Smooth muscle cell (in vitro differentiated cells): ENCODE data around the gene CALCOCO1. TPM values are rescaled to one million over a fixed set of nuclear protein-coding genes. Genes with fewer than 3 reads are reported as not detected.

Source experiments
- DNase-seq: peaks from one replicate; lab custom pipeline; 2025; ENCODE audit not compliant: unreplicated experiment; lab: John Stamatoyannopoulos, UW
- H2AFZ ChIP-seq: fragments of 200-600 bp; sonication (generic); 2 replicates; pipeline ENCODE4 v1.6.0; 2016; ENCODE audit warnings: antibody characterized with exemption, low read depth, mild to moderate bottlenecking
- H3F3A ChIP-seq: fragments of 200-600 bp; sonication (generic); 2 replicates; pipeline ENCODE4 v1.6.0; 2017; ENCODE audit warnings: antibody characterized with exemption, low read depth
- H3K27ac ChIP-seq: fragments of 200-600 bp; sonication (generic); 2 replicates; pipeline ENCODE4 v1.5.1; 2016; ENCODE audit warnings: low read depth, mild to moderate bottlenecking
- H3K27me3 ChIP-seq: fragments of 200-600 bp; sonication (generic); 2 replicates; pipeline ENCODE4 v1.6.1; 2016; ENCODE audit warnings: low read depth, mild to moderate bottlenecking
- H3K36me3 ChIP-seq: fragments of 200-600 bp; sonication (generic); 2 replicates; pipeline ENCODE4 v1.5.1; 2016; ENCODE audit warnings: low read depth
- H3K4me1 ChIP-seq: fragments of 200-600 bp; sonication (generic); 2 replicates; pipeline ENCODE4 v1.5.1; 2016; ENCODE audit warnings: low read depth
- H3K4me2 ChIP-seq: fragments of 200-600 bp; sonication (generic); 2 replicates; pipeline ENCODE4 v1.6.0; 2016; ENCODE audit warnings: mild to moderate bottlenecking
- H3K4me3 ChIP-seq: fragments of 200-600 bp; sonication (generic); 2 replicates; pipeline ENCODE4 v1.5.1; 2016; ENCODE audit warnings: mild to moderate bottlenecking
- H3K79me2 ChIP-seq: fragments of 200-600 bp; sonication (generic); 2 replicates; pipeline ENCODE4 v1.6.0; 2016; ENCODE audit warnings: low read depth, mild to moderate bottlenecking
- H3K9ac ChIP-seq: fragments of 200-600 bp; sonication (generic); 2 replicates; pipeline ENCODE4 v1.6.0; 2016; ENCODE audit warnings: low read depth
- H3K9me3 ChIP-seq: fragments of 200-600 bp; sonication (generic); replicated peaks from 2 replicates; pipeline ENCODE4 v1.5.1; 2016; ENCODE audit warnings: low read depth
- H4K20me1 ChIP-seq: fragments of 200-600 bp; sonication (generic); 2 replicates; pipeline ENCODE4 v1.6.0; 2016; ENCODE audit warnings: low read depth
- WGBS: methylation state at CpG from one replicate; pipeline ENCODE4 v1.1.7; 2016; ENCODE audit warnings: low lambda C conversion rate; 5-methylcytosine and 5-hydroxymethylcytosine counted together
- polyA plus RNA-seq: library from polyadenylated mRNA; unstranded; fragments of >200 nt; fragmentation: Nextera tagmentation; extraction: Ambion mirVana; gene quantifications from 2 replicates; pipeline ENCODE4 v1.2.1, GENCODE V29; 2016
- total RNA-seq: library from RNA; depleted of rRNA; stranded (reverse); fragments of >200 nt; gene quantifications from 2 replicates; pipeline ENCODE4 v1.2.3, GENCODE V29; 2014
- TF ChIP-seq, protein P1 (sequence below): fragments of 200-600 bp; sonication (generic); IDR thresholded peaks from 2 replicates; pipeline ENCODE4 v1.5.1; 2017; ENCODE audit warnings: borderline replicate concordance, mild to moderate bottlenecking, antibody characterized with exemption; ENCODE audit not compliant: insufficient read depth, poor library complexity, severe bottlenecking

The CALCOCO1 gene
- total and polyA plus RNA-seq, 2 experiments from 2014 or later, result 46.5 to 52.0 TPM

- no peak for DNase-seq
- Histone ChIP-seq H3K4me2 (peak overlapping the region; percentile 84), H3K27me3 (peaks cover 97% of the 10 kb centered on the region), H4K20me1 (no peaks in the 10 kb centered on the region), H3K4me3 (peak overlapping the region; percentile 42), H3K36me3 (no peaks in the 10 kb centered on the region), H2AFZ (peak overlapping the region; percentile 32), H3K79me2 (no peaks in the 10 kb centered on the region), H3K9me3 (no peaks in the 10 kb centered on the region), H3K4me1 (peaks cover 19% of the 10 kb centered on the region), H3F3A (no peaks in the 10 kb centered on the region), H3K9ac (no peak overlapping the region), H3K27ac (no peak overlapping the region)
- 8% methylated on average over 11 of the region's 11 CpGs for WGBS
- TF ChIP-seq, protein P1, sequence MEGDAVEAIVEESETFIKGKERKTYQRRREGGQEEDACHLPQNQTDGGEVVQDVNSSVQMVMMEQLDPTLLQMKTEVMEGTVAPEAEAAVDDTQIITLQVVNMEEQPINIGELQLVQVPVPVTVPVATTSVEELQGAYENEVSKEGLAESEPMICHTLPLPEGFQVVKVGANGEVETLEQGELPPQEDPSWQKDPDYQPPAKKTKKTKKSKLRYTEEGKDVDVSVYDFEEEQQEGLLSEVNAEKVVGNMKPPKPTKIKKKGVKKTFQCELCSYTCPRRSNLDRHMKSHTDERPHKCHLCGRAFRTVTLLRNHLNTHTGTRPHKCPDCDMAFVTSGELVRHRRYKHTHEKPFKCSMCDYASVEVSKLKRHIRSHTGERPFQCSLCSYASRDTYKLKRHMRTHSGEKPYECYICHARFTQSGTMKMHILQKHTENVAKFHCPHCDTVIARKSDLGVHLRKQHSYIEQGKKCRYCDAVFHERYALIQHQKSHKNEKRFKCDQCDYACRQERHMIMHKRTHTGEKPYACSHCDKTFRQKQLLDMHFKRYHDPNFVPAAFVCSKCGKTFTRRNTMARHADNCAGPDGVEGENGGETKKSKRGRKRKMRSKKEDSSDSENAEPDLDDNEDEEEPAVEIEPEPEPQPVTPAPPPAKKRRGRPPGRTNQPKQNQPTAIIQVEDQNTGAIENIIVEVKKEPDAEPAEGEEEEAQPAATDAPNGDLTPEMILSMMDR, result no peak
Observed at GRCh38 chr12:53696285-53696654, 31.0 kb downstream of the CALCOCO1 start.

DNA sequence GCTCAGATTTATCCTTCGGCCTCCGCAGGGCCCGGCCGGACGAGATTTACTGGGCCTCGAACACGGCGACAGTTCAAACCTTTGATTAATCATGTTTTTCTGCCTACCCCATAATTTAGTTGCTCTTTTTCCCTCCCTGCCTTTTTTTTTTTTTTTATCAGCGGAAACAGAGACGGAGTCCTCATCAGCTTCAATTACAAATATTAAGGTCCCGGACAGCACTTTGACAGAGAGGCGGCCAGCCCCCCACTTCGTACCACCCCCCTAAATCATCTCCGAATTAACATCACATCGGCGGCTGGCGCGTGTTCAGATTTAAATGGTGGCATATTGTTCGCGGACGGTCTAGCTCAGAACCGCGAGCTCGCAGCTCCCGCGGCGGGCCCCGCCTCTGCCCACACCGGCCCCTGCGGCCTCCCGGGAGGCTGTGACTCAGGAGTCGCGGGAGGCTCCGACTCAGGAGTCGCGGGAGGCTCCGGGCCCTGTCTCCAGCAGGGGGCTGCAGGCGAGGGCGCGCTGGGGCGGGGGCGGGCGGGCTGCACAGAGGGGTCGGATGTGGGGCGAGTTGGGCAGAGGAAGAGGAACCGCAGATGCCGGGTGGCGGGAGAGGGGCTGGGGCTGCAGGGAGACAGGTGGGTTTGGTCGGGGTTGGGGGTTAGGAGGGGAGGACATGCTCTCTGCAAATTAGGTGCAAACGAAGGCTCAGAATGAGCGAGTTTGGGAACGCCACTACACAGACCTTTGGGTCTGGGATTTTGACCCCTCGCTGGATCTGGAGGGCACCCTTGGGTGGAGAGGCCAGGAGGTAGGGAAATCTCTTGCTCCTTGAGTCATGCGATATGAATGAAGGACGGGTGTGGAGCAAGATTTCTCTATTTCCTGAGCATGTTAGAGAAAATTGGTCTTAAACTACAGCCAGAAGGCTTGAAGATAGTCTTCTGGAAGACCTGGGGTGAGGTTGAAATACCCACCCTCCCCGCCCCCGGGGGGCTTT lies 31.8 kb downstream of the CALCOCO1 start:
- Histone ChIP-seq H3K4me2 (peak overlapping the region; percentile 84), H4K20me1 (no peaks in the 10 kb centered on the region), H3K27ac (no peak overlapping the region), H3K79me2 (no peaks in the 10 kb centered on the region), H3K4me3 (peak overlapping the region; percentile 42), H3K9ac (no peak overlapping the region), H3K9me3 (no peaks in the 10 kb centered on the region), H3F3A (no peaks in the 10 kb centered on the region), H3K4me1 (peaks cover 19% of the 10 kb centered on the region), H2AFZ (peak overlapping the region; percentile 58), H3K36me3 (no peaks in the 10 kb centered on the region), H3K27me3 (peaks cover 89% of the 10 kb centered on the region)
- DNase-seq, result peak; percentile 21
- TF ChIP-seq, protein P1, result peak; percentile 49
- 11% methylated on average over 47 of the region's 57 CpGs for WGBS

DNA sequence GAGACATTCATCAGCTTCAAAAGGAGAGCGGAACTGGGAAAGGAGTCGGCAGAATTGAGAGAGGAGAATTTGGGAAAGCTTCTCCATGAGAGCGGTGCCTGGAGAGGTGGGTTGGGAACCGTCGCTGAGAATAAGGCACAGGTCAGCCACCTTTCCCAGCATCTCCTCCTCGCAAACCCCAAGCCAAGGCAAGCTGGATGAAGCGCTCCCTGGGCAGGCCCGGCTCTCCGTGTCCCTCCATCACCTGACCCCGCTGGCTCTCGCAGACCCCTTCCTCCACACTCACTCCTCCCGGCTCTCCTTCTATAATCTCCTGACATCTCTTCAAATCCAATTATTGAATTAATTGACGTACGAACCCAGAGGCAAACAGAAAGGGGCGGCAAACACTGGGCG lies 32.5 kb downstream of the CALCOCO1 start:
- Histone ChIP-seq H3K9me3 (no peaks in the 10 kb centered on the region), H3K27me3 (peaks cover 82% of the 10 kb centered on the region), H3K4me2 (peak overlapping the region; percentile 84), H4K20me1 (no peaks in the 10 kb centered on the region), H3K79me2 (no peaks in the 10 kb centered on the region), H2AFZ (peak overlapping the region; percentile 58), H3K36me3 (no peaks in the 10 kb centered on the region), H3K4me3 (peak overlapping the region; percentile 42), H3F3A (no peaks in the 10 kb centered on the region), H3K4me1 (peaks cover 19% of the 10 kb centered on the region), H3K27ac (no peak overlapping the region), H3K9ac (no peak overlapping the region)
- DNase-seq, result no peak
- TF ChIP-seq, protein P1, result no peak
- 39% methylated on average over 16 of the region's 16 CpGs for WGBS

DNA sequence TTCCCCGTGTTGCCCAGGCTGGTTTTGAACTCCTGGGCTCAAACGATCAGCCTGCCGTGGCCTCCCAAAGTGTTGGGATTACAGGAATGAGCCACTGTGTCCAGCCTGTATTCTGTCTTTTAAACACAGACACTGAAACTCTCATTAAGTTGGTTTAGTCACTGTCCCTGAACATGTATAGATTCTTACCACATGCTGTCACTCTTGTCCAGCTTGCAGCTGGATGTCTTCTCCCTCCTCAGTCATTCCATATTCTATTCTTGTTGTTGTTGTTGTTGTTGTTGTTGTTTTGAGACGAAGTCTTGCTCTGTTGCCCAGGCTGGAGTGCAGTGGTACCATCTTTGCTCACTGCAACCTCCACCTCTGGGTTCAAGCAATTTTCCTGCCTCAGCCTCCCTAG lies 39.1 kb downstream of the CALCOCO1 start:
- Histone ChIP-seq H3K9ac (no peak overlapping the region), H3K4me3 (no peak overlapping the region), H2AFZ (no peak overlapping the region), H3K79me2 (no peaks in the 10 kb centered on the region), H3K27me3 (peaks cover 20% of the 10 kb centered on the region), H4K20me1 (no peaks in the 10 kb centered on the region), H3K4me2 (no peak overlapping the region), H3K4me1 (no peaks in the 10 kb centered on the region), H3K27ac (no peak overlapping the region), H3K9me3 (no peaks in the 10 kb centered on the region), H3F3A (no peaks in the 10 kb centered on the region), H3K36me3 (no peaks in the 10 kb centered on the region)
- no peak for DNase-seq
- 42% methylated on average over 4 of the region's 4 CpGs for WGBS
- TF ChIP-seq, protein P1, result no peak
